ENCODE results near the gene ZNF746. TPM values are rescaled to one million over a fixed set of nuclear protein-coding genes. Genes with fewer than 3 reads are reported as not detected.
"Not testable (repeated sequence)": the region's sequence is repeated elsewhere in the genome, so short reads cannot be mapped to it uniquely, and the experiment has no call there.

ZNF746 gene
- total and polyA plus RNA-seq, 3 donors from 2014 or later: 32.1 to 56.7 (median 49.3) TPM

GRCh38 chr7:149454750-149455149 lies 42.9 kb downstream of the ZNF746 start:
- TF ChIP-seq, protein P1, sequence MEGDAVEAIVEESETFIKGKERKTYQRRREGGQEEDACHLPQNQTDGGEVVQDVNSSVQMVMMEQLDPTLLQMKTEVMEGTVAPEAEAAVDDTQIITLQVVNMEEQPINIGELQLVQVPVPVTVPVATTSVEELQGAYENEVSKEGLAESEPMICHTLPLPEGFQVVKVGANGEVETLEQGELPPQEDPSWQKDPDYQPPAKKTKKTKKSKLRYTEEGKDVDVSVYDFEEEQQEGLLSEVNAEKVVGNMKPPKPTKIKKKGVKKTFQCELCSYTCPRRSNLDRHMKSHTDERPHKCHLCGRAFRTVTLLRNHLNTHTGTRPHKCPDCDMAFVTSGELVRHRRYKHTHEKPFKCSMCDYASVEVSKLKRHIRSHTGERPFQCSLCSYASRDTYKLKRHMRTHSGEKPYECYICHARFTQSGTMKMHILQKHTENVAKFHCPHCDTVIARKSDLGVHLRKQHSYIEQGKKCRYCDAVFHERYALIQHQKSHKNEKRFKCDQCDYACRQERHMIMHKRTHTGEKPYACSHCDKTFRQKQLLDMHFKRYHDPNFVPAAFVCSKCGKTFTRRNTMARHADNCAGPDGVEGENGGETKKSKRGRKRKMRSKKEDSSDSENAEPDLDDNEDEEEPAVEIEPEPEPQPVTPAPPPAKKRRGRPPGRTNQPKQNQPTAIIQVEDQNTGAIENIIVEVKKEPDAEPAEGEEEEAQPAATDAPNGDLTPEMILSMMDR (IDR thresholded peaks at IDR 0.05): no peak
- TF ChIP-seq POLR2A (IDR thresholded peaks at IDR 0.05): no peak
- Histone ChIP-seq H3K4me3 (no peak overlapping the region), H3K27ac (no peak overlapping the region), H3K27me3 (no peaks in the 10 kb centered on the region), H3K9me3 (no peaks in the 10 kb centered on the region), H3K4me1 (peaks cover 6% of the 10 kb centered on the region), H3K36me3 (ENCODE audit: low read depth, missing control alignments) (no peaks in the 10 kb centered on the region)
- 88 to 90% methylated on average over 5 of the region's 5 CpGs for WGBS, 2 donors
- DNase-seq: no peak
- intact Hi-C loops (cut with DNase I; ENCODE audit: low total_unique reads): no loop called here

DNA sequence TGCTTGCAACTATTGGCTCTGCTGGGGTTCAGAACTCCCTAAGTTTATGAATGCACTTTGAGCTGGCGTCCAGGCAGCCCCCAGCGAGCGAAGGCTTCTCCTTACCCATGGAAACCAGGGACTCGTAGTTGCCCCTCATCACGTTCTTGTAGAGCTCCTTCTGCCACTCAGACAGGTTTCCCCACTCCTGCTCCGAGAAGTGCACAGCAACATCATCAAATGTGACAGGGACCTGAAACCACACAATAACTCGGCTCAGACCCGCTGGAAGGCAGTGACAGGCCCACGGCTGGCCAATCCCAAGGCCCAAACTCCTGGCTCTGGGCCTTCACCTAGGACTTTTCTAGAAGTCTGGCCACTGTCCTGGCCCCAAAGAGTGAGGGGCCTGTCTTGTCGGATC lies 43.6 kb downstream of the ZNF746 start:
- no peaks in the 10 kb centered on the region for H3K9me3 ChIP-seq
- DNase-seq: no peak
- no peak overlapping the region for H3K27ac ChIP-seq
- H3K27me3 ChIP-seq: no peaks in the 10 kb centered on the region
- no peak overlapping the region for H3K4me3 ChIP-seq
- whole genome bisulfite sequencing, 2 donors: 88 to 95% methylated on average over 8 to 10 of the region's 10 CpGs
- H3K36me3 ChIP-seq (ENCODE audit: low read depth, missing control alignments): no peaks in the 10 kb centered on the region
- TF ChIP-seq, protein P1 (IDR thresholded peaks at IDR 0.05): no peak
- TF ChIP-seq POLR2A (IDR thresholded peaks at IDR 0.05): no peak
- intact Hi-C loops (cut with DNase I; ENCODE audit: low total_unique reads): no loop called here
- peaks cover 3% of the 10 kb centered on the region for H3K4me1 ChIP-seq

- intact Hi-C loops (cut with DNase I; ENCODE audit: low total_unique reads): no loop called here
- Histone ChIP-seq H3K27me3 (no peaks in the 10 kb centered on the region), H3K4me3 (no peak overlapping the region), H3K4me1 (no peaks in the 10 kb centered on the region), H3K27ac (no peak overlapping the region), H3K9me3 (no peaks in the 10 kb centered on the region), H3K36me3 (ENCODE audit: low read depth, missing control alignments) (no peaks in the 10 kb centered on the region)
- no peak for DNase-seq
- WGBS, 2 donors: 91 to 94% methylated on average over 10 of the region's 10 CpGs
- TF ChIP-seq, protein P1 (IDR thresholded peaks at IDR 0.05): no peak
- TF ChIP-seq POLR2A (IDR thresholded peaks at IDR 0.05): no peak
Observed at GRCh38 chr7:149450821-149451220, 46.8 kb downstream of the ZNF746 start.

DNA sequence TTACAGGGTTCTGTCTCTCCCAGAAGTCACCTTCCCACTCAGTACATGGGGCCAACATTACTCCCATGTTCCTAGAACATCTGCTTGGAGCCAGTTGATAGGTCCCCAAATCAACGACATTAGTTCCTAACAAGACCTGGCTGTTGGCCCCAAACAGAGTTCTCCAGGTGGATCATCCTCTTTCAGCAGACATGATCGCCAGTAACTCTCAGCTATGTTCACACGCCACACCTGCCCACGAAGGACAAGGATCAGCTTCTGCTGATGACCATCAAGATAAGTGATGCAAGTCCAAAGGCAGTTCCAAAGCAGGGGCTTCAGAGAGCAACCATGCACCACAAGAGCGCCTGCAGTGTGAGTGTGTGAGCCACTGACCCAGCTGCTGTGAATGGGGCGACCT lies 47.7 kb downstream of the ZNF746 start:
- Histone ChIP-seq H3K36me3 (ENCODE audit: low read depth, missing control alignments) (no peaks in the 10 kb centered on the region), H3K27ac (no peak overlapping the region), H3K9me3 (no peaks in the 10 kb centered on the region), H3K4me1 (no peaks in the 10 kb centered on the region), H3K27me3 (no peaks in the 10 kb centered on the region), H3K4me3 (no peak overlapping the region)
- no peak for DNase-seq
- no peak for TF ChIP-seq POLR2A (IDR thresholded peaks at IDR 0.05)
- TF ChIP-seq, protein P1 (IDR thresholded peaks at IDR 0.05): no peak
- intact Hi-C loops (cut with DNase I; ENCODE audit: low total_unique reads): no loop called here
- WGBS, 2 donors: 97 to 100% methylated on average over 3 to 6 of the region's 6 CpGs

DNA sequence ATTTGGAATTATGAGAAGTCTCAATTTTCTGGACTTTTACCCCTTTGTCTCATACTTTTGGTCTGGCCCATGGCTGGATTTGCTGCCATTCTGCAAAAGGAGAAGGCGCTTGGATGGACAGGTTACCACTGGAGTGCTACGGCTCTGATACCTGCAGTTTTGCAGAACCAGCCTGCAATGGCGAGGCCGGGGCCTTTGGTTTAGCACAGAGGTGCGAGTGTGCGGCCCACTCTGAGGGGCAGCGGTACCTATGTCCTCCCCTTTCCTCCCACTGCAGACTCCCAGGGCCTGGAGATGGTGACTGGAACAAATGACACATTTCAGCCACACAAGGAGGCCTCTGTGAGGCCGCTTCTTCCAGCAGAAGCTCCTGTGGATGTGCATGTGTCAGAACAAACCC lies 48.6 kb downstream of the ZNF746 start:
- H3K27ac ChIP-seq: no peak overlapping the region
- intact Hi-C loops (cut with DNase I; ENCODE audit: low total_unique reads): no loop called here
- H3K36me3 ChIP-seq (ENCODE audit: low read depth, missing control alignments): no peaks in the 10 kb centered on the region
- DNase-seq: no peak
- no peaks in the 10 kb centered on the region for H3K9me3 ChIP-seq
- H3K4me3 ChIP-seq: no peak overlapping the region
- TF ChIP-seq, protein P1 (IDR thresholded peaks at IDR 0.05): no peak
- no peak for TF ChIP-seq POLR2A (IDR thresholded peaks at IDR 0.05)
- no peaks in the 10 kb centered on the region for H3K4me1 ChIP-seq
- H3K27me3 ChIP-seq: no peaks in the 10 kb centered on the region
- 93% methylated on average over 8 of the region's 8 CpGs for WGBS, 2 donors

GRCh38 chr7:149446026-149446425 lies 51.6 kb downstream of the ZNF746 start:
- intact Hi-C loops (cut with DNase I; ENCODE audit: low total_unique reads); H3K36me3 ChIP-seq (ENCODE audit: low read depth, missing control alignments); H3K4me1 ChIP-seq; DNase-seq; H3K4me3 ChIP-seq; H3K27me3 ChIP-seq; H3K27ac ChIP-seq; H3K9me3 ChIP-seq: not testable (repeated sequence)
- 94 to 97% methylated on average over 11 of the region's 11 CpGs for WGBS, 2 donors

Data from testis (tissue), 3 donors.